ENCODE data around the gene ALAS1.

Gene ALAS1

GRCh38 chr3:52176951-52177700 is 20.8 kb upstream of the ALAS1 start:
- no peak for DNase-seq

- DNase-seq = no peak
These were observed 20.3 kb upstream of the ALAS1 start for GRCh38 chr3:52177701-52178042.

- DNase-seq = peak in 2 of 3 donors; percentile 41 to 43
These were observed 19.8 kb upstream of the ALAS1 start for GRCh38 chr3:52178126-52178525.

GRCh38 chr3:52178537-52178936 is 19.4 kb upstream of the ALAS1 start:
- no peak for DNase-seq

- no peak for DNase-seq
These were observed 16.4 kb upstream of the ALAS1 start for GRCh38 chr3:52181543-52181942.

GRCh38 chr3:52182196-52182595 is 15.8 kb upstream of the ALAS1 start:
- DNase-seq = no peak

- DNase-seq = no peak
These were observed 15.3 kb upstream of the ALAS1 start for GRCh38 chr3:52182691-52183090.

- DNase-seq = no peak
These were observed 14.0 kb upstream of the ALAS1 start for GRCh38 chr3:52183786-52184445.

GRCh38 chr3:52184690-52185089 is 13.3 kb upstream of the ALAS1 start:
- DNase-seq = no peak

- DNase-seq = no peak
These were observed 12.6 kb upstream of the ALAS1 start for GRCh38 chr3:52185311-52185710.

GRCh38 chr3:52185837-52186236 is 12.1 kb upstream of the ALAS1 start:
- DNase-seq = peak; percentile 80 to 84 (median 81)

- DNase-seq = no peak
These were observed 11.2 kb upstream of the ALAS1 start for GRCh38 chr3:52186729-52187128.

- DNase-seq = peak in 1 of 3 donors; percentile 30
These were observed 9.4 kb upstream of the ALAS1 start for GRCh38 chr3:52188556-52188955.

GRCh38 chr3:52190294-52191074 is 7.5 kb upstream of the ALAS1 start:
- DNase-seq = no peak

GRCh38 chr3:52191663-52192062 is 6.3 kb upstream of the ALAS1 start:
- DNase-seq = no peak

GRCh38 chr3:52193065-52193464 is 4.9 kb upstream of the ALAS1 start:
- DNase-seq = peak; percentile 41 to 51 (median 49)

- peak; percentile 52 to 70 (median 66) for DNase-seq
These were observed 3.3 kb upstream of the ALAS1 start for GRCh38 chr3:52194485-52195290.

- no peak for DNase-seq
These were observed 2.7 kb upstream of the ALAS1 start for GRCh38 chr3:52195291-52195597.

- peak; percentile 92 to 98 (median 96) for DNase-seq
These were observed 2.1 kb upstream of the ALAS1 start for GRCh38 chr3:52195823-52196331.

- DNase-seq = no peak
These were observed 983 bp upstream of the ALAS1 start for GRCh38 chr3:52196977-52197376.

GRCh38 chr3:52197499-52197841 is 490 bp upstream of the ALAS1 start:
- DNase-seq = no peak

- DNase-seq = no peak
These were observed 966 bp downstream of the ALAS1 start for GRCh38 chr3:52198643-52199608.
